Tibial nerve (tissue), 4 donors: Measurements from ENCODE around the gene NISCH.

Experiments used
- CTCF ChIP-seq, 5 experiments: fragments of 200-600 bp in 3 of 5; fragments of 450-650 bp in 2 of 5; sonication (generic) in 3 of 5; IDR thresholded peaks; one replicate each; pipeline ENCODE4 v1.5.1; 2016 to 2019; ENCODE audit warnings: antibody characterized with exemption in 5 of 5, mild to moderate bottlenecking in 3 of 5, moderate library complexity in 2 of 5
- EP300 ChIP-seq, 2 donors: sonication (generic); formaldehyde crosslinking; IDR thresholded peaks; one replicate each; pipeline ENCODE4 v1.6.1; 2017; ENCODE audit warnings: antibody characterized with exemption in 2 of 2, mild to moderate bottlenecking in 1 of 2
- POLR2A ChIP-seq, 2 donors: fragments of 450-650 bp; IDR thresholded peaks; one replicate each; pipeline ENCODE4 v1.6.1; 2017; ENCODE audit warnings: antibody characterized with exemption in 2 of 2, mild to moderate bottlenecking in 2 of 2, moderate library complexity in 2 of 2

DNA sequence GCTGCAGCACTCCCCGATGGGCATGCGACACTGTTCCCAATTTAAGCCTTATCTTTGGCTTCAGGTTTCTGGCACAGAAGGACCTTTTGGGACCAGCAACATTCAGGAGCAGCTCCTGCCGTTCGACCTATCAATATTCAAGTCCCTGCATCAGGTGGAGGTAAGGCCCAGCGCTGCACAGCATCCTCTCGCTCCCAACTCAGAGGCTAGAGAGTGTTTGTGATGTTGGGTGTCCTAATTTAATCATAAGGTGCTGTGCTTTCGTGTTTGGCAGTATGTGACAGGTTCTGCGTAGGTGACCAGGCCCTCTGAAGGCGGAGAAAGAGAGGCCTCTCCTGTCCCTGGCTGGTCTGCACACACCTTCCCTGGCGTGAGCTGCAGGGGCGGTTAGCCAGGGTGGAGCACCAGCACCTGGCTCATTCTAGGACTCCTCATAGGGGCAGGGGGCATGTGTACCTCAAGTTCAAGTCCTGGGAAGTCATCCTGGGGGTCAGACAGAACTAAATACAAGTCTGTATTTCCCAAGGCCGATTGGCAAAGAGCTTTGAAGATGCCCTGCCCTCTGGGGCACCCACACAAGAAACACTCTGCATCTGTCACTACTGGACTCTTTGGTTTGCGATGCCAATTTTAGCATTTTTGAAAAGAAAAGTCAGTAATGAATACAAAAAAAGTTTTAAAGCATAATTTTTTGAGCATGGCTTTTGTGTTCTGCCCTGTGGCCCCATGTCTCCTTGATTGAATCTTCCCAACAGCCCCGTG lies 17.0 kb downstream of the NISCH start:
- no peak for TF ChIP-seq CTCF (IDR thresholded peaks at IDR 0.05)
- TF ChIP-seq POLR2A (IDR thresholded peaks at IDR 0.05) = no peak
- TF ChIP-seq EP300 (IDR thresholded peaks at IDR 0.05) = no peak
